HG03457 (cell line): Measurements from ENCODE around the gene PAX8.

Experiments
- ATAC-seq: cut with Tn5 transposase; IDR thresholded peaks from one replicate; pipeline ENCODE4 v1.9.1; 2021; ENCODE audit warnings: moderate number of reproducible peaks; ENCODE audit not compliant: unreplicated experiment

PAX8 gene

GRCh38 chr2:113268621-113269360 lies 9.9 kb downstream of the PAX8 start:
- no peak for ATAC-seq

- ATAC-seq, result no peak
These were observed 12.3 kb downstream of the PAX8 start for GRCh38 chr2:113266431-113266830.

- ATAC-seq, result no peak
These were observed 13.9 kb downstream of the PAX8 start for GRCh38 chr2:113264713-113265403.

- ATAC-seq, result no peak
These were observed 15.2 kb downstream of the PAX8 start for GRCh38 chr2:113263546-113263945.

- ATAC-seq, result no peak
These were observed 17.7 kb downstream of the PAX8 start for GRCh38 chr2:113260991-113261390.

- no peak for ATAC-seq
These were observed 20.1 kb downstream of the PAX8 start for GRCh38 chr2:113258471-113259147.

- ATAC-seq, result no peak
These were observed 21.0 kb downstream of the PAX8 start for GRCh38 chr2:113257516-113258264.

- no peak for ATAC-seq
These were observed 23.3 kb downstream of the PAX8 start for GRCh38 chr2:113255140-113256070.

- ATAC-seq, result no peak
These were observed 25.3 kb downstream of the PAX8 start for GRCh38 chr2:113253453-113253852.

- ATAC-seq, result no peak
These were observed 26.6 kb downstream of the PAX8 start for GRCh38 chr2:113252047-113252590.

- no peak for ATAC-seq
These were observed 27.6 kb downstream of the PAX8 start for GRCh38 chr2:113251118-113251517.

GRCh38 chr2:113248997-113249770 lies 29.5 kb downstream of the PAX8 start:
- ATAC-seq, result no peak

GRCh38 chr2:113246606-113247005 lies 32.1 kb downstream of the PAX8 start:
- no peak for ATAC-seq

GRCh38 chr2:113245276-113245711 lies 33.4 kb downstream of the PAX8 start:
- no peak for ATAC-seq

- no peak for ATAC-seq
These were observed 36.4 kb downstream of the PAX8 start for GRCh38 chr2:113242327-113242726.

- no peak for ATAC-seq
These were observed 37.5 kb downstream of the PAX8 start for GRCh38 chr2:113240915-113241911.

- no peak for ATAC-seq
These were observed 38.4 kb downstream of the PAX8 start for GRCh38 chr2:113240150-113240914.
